ENCODE data around the gene PDS5B.
"Not testable (repeated sequence)": the region's sequence is repeated elsewhere in the genome, so short reads cannot be mapped to it uniquely, and the experiment has no call there.

Gene PDS5B

GRCh38 chr13:32682740-32683139 is 96.5 kb downstream of the PDS5B start:
- intact Hi-C loops (cut with micrococcal nuclease): no loop called here
- H3K9me3 Mint-ChIP-seq: no peaks in the 10 kb centered on the region

GRCh38 chr13:32687275-32687674 is 101.0 kb downstream of the PDS5B start:
- Mint-ChIP-seq H3K27me3 (no peaks in the 10 kb centered on the region), H3K27ac (no peak overlapping the region), H3K4me3 (no peak overlapping the region), H3K36me3 (ENCODE audit: low read depth) (peaks cover 20% of the 10 kb centered on the region), H3K4me1 (ENCODE audit: low read depth) (peaks cover 5% of the 10 kb centered on the region), H3K9me3 (no peaks in the 10 kb centered on the region)
- intact Hi-C loops (cut with micrococcal nuclease): no loop called here

More at GRCh38 chr13:32682740-32683139, 96.5 kb downstream of the PDS5B start:
- no peaks in the 10 kb centered on the region for H3K27me3 Mint-ChIP-seq
- no peak overlapping the region for H3K4me3 Mint-ChIP-seq
- no peaks in the 10 kb centered on the region for H3K4me1 Mint-ChIP-seq (ENCODE audit: low read depth)
- H3K27ac Mint-ChIP-seq: no peak overlapping the region
- H3K36me3 Mint-ChIP-seq (ENCODE audit: low read depth): peaks cover 61% of the 10 kb centered on the region

- intact Hi-C loops (cut with micrococcal nuclease): no loop called here
- Mint-ChIP-seq H3K27me3 (no peaks in the 10 kb centered on the region), H3K4me3 (no peak overlapping the region), H3K36me3 (ENCODE audit: low read depth) (peaks cover 31% of the 10 kb centered on the region), H3K9me3 (no peaks in the 10 kb centered on the region), H3K27ac (no peak overlapping the region), H3K4me1 (ENCODE audit: low read depth) (peaks cover 5% of the 10 kb centered on the region)
Observed at GRCh38 chr13:32695602-32696250, 109.5 kb downstream of the PDS5B start.

GRCh38 chr13:32707471-32707870 is 121.2 kb downstream of the PDS5B start:
- peaks cover 65% of the 10 kb centered on the region for H3K36me3 Mint-ChIP-seq (ENCODE audit: low read depth)
- H3K27ac Mint-ChIP-seq: no peak overlapping the region
- intact Hi-C loops (cut with micrococcal nuclease): no loop called here
- no peaks in the 10 kb centered on the region for H3K4me1 Mint-ChIP-seq (ENCODE audit: low read depth)
- no peak overlapping the region for H3K4me3 Mint-ChIP-seq
- H3K27me3 Mint-ChIP-seq: no peaks in the 10 kb centered on the region
- peaks cover 3% of the 10 kb centered on the region for H3K9me3 Mint-ChIP-seq

GRCh38 chr13:32713397-32713796 is 127.1 kb downstream of the PDS5B start:
- H3K4me1 Mint-ChIP-seq (ENCODE audit: low read depth): no peaks in the 10 kb centered on the region
- H3K27me3 Mint-ChIP-seq: no peaks in the 10 kb centered on the region
- peaks cover 73% of the 10 kb centered on the region for H3K36me3 Mint-ChIP-seq (ENCODE audit: low read depth)
- peaks cover 28% of the 10 kb centered on the region for H3K9me3 Mint-ChIP-seq
- H3K4me3 Mint-ChIP-seq: no peak overlapping the region
- no peak overlapping the region for H3K27ac Mint-ChIP-seq
- intact Hi-C loops (cut with micrococcal nuclease): no loop called here

GRCh38 chr13:32716201-32716600 is 129.9 kb downstream of the PDS5B start:
- H3K4me3 Mint-ChIP-seq; intact Hi-C loops (cut with micrococcal nuclease); H3K4me1 Mint-ChIP-seq (ENCODE audit: low read depth); H3K27ac Mint-ChIP-seq; H3K27me3 Mint-ChIP-seq: not testable (repeated sequence)
- peaks cover 64% of the 10 kb centered on the region for H3K36me3 Mint-ChIP-seq (ENCODE audit: low read depth)
- H3K9me3 Mint-ChIP-seq: peaks cover 28% of the 10 kb centered on the region

- H3K4me1 Mint-ChIP-seq (ENCODE audit: low read depth): no peaks in the 10 kb centered on the region
- H3K27ac Mint-ChIP-seq: no peak overlapping the region
- no peak overlapping the region for H3K4me3 Mint-ChIP-seq
- H3K9me3 Mint-ChIP-seq: peaks cover under 1% of the 10 kb centered on the region
- no peaks in the 10 kb centered on the region for H3K27me3 Mint-ChIP-seq
- H3K36me3 Mint-ChIP-seq (ENCODE audit: low read depth): peaks cover 52% of the 10 kb centered on the region
- intact Hi-C loops (cut with micrococcal nuclease): no loop called here
Observed at GRCh38 chr13:32720026-32720425, 133.8 kb downstream of the PDS5B start.

- intact Hi-C loops (cut with micrococcal nuclease); H3K4me3 Mint-ChIP-seq: not testable (repeated sequence)
Observed at GRCh38 chr13:32721131-32722034, 135.1 kb downstream of the PDS5B start.

GRCh38 chr13:32722340-32722739 is 136.1 kb downstream of the PDS5B start:
- intact Hi-C loops (cut with micrococcal nuclease): no loop called here
- peaks cover 38% of the 10 kb centered on the region for H3K36me3 Mint-ChIP-seq (ENCODE audit: low read depth)

More at GRCh38 chr13:32721131-32722034, 135.1 kb downstream of the PDS5B start:
- not testable (repeated sequence) for H3K4me1 Mint-ChIP-seq (ENCODE audit: low read depth); H3K27me3 Mint-ChIP-seq; H3K27ac Mint-ChIP-seq; H3K9me3 Mint-ChIP-seq
- peaks cover 39% of the 10 kb centered on the region for H3K36me3 Mint-ChIP-seq (ENCODE audit: low read depth)

GRCh38 chr13:32723987-32724386 is 137.7 kb downstream of the PDS5B start:
- H3K36me3 Mint-ChIP-seq (ENCODE audit: low read depth): peaks cover 35% of the 10 kb centered on the region
- intact Hi-C loops (cut with micrococcal nuclease): no loop called here
- H3K4me3 Mint-ChIP-seq: no peak overlapping the region
- no peaks in the 10 kb centered on the region for H3K27me3 Mint-ChIP-seq
- no peaks in the 10 kb centered on the region for H3K9me3 Mint-ChIP-seq
- peaks cover 7% of the 10 kb centered on the region for H3K4me1 Mint-ChIP-seq (ENCODE audit: low read depth)
- no peak overlapping the region for H3K27ac Mint-ChIP-seq

More at GRCh38 chr13:32722340-32722739, 136.1 kb downstream of the PDS5B start:
- Mint-ChIP-seq H3K4me1 (ENCODE audit: low read depth) (peaks cover 7% of the 10 kb centered on the region), H3K4me3 (no peak overlapping the region), H3K27ac (no peak overlapping the region), H3K9me3 (no peaks in the 10 kb centered on the region), H3K27me3 (no peaks in the 10 kb centered on the region)

- Mint-ChIP-seq H3K4me3 (no peak overlapping the region), H3K27ac (no peak overlapping the region), H3K4me1 (ENCODE audit: low read depth) (peaks cover 20% of the 10 kb centered on the region), H3K9me3 (no peaks in the 10 kb centered on the region), H3K36me3 (ENCODE audit: low read depth) (peaks cover 35% of the 10 kb centered on the region), H3K27me3 (no peaks in the 10 kb centered on the region)
- intact Hi-C loops (cut with micrococcal nuclease): no loop called here
Observed at GRCh38 chr13:32726374-32727037, 140.3 kb downstream of the PDS5B start.

- no peak overlapping the region for H3K4me3 Mint-ChIP-seq
Observed at GRCh38 chr13:32728327-32728726, 142.1 kb downstream of the PDS5B start.

GRCh38 chr13:32729097-32729496 is 142.8 kb downstream of the PDS5B start:
- H3K4me3 Mint-ChIP-seq; intact Hi-C loops (cut with micrococcal nuclease); H3K9me3 Mint-ChIP-seq; H3K27me3 Mint-ChIP-seq; H3K27ac Mint-ChIP-seq: not testable (repeated sequence)
- Mint-ChIP-seq H3K4me1 (ENCODE audit: low read depth) (peaks cover 20% of the 10 kb centered on the region), H3K36me3 (ENCODE audit: low read depth) (peaks cover 26% of the 10 kb centered on the region)

More at GRCh38 chr13:32728327-32728726, 142.1 kb downstream of the PDS5B start:
- no peak overlapping the region for H3K27ac Mint-ChIP-seq
- intact Hi-C loops (cut with micrococcal nuclease): no loop called here
- peaks cover 24% of the 10 kb centered on the region for H3K36me3 Mint-ChIP-seq (ENCODE audit: low read depth)
- H3K9me3 Mint-ChIP-seq: no peaks in the 10 kb centered on the region
- peaks cover 20% of the 10 kb centered on the region for H3K4me1 Mint-ChIP-seq (ENCODE audit: low read depth)
- no peaks in the 10 kb centered on the region for H3K27me3 Mint-ChIP-seq

- H3K27me3 Mint-ChIP-seq: no peaks in the 10 kb centered on the region
- H3K4me1 Mint-ChIP-seq (ENCODE audit: low read depth): peaks cover 21% of the 10 kb centered on the region
- peaks cover 21% of the 10 kb centered on the region for H3K36me3 Mint-ChIP-seq (ENCODE audit: low read depth)
- H3K9me3 Mint-ChIP-seq: no peaks in the 10 kb centered on the region
- intact Hi-C loops (cut with micrococcal nuclease): no loop called here
- H3K4me3 Mint-ChIP-seq: no peak overlapping the region
- H3K27ac Mint-ChIP-seq: no peak overlapping the region
Observed at GRCh38 chr13:32731074-32731473, 144.8 kb downstream of the PDS5B start.
